ENCODE results near the gene ZNF506.
"Not testable (repeated sequence)": the region's sequence is repeated elsewhere in the genome, so short reads cannot be mapped to it uniquely, and the experiment has no call there.

The ZNF506 gene

GRCh38 chr19:19823916-19824315, 2.4 kb upstream of the ZNF506 start:
- H3K14ac ChIP-seq (ENCODE audit: low read length): no peak overlapping the region
- H4K8ac ChIP-seq (ENCODE audit: low read depth, low read length): no peak overlapping the region
- H4K91ac ChIP-seq (ENCODE audit: low read depth, low read length, poor library complexity): no peak overlapping the region
- peaks cover 0 to 11% of the 10 kb centered on the region in 2 donors for H3K36me3 ChIP-seq (replicated peaks in 1 of 2; ENCODE audit: control insufficient read depth in 2 of 2, insufficient read depth in 2 of 2, low read length in 2 of 2)
- DNase-seq (ENCODE audit: low spot score): no peak
- H3K4me1 ChIP-seq (ENCODE audit: control insufficient read depth in 2 of 2, insufficient read depth in 1 of 2, low read depth in 1 of 2, low read length in 2 of 2): peaks cover 0 to 2% of the 10 kb centered on the region in 2 donors
- H3K23ac ChIP-seq (ENCODE audit: low read depth, low read length, poor library complexity): no peak overlapping the region
- no peak overlapping the region for H3K4ac ChIP-seq (ENCODE audit: low read length)
- no peak overlapping the region for H3K18ac ChIP-seq (ENCODE audit: low read length)
- H3K79me1 ChIP-seq (ENCODE audit: low read depth, low read length): peaks cover 2% of the 10 kb centered on the region
- no peaks in the 10 kb centered on the region for H3K27me3 ChIP-seq (ENCODE audit: control insufficient read depth in 3 of 3, insufficient read depth in 3 of 3, low read depth in 1 of 3, low read length in 3 of 3)
- no peak overlapping the region for H3K4me3 ChIP-seq (ENCODE audit: low read length in 2 of 2)
- H2AFZ ChIP-seq (ENCODE audit: low read length): no peak overlapping the region
- no peak overlapping the region for H2BK120ac ChIP-seq (ENCODE audit: low read depth, low read length)
- no peak overlapping the region for H2BK12ac ChIP-seq (ENCODE audit: low read length)
- peaks cover 1 to 38% of the 10 kb centered on the region in 2 donors for H3K9me3 ChIP-seq (replicated peaks in 1 of 2; ENCODE audit: control insufficient read depth in 2 of 2, insufficient read depth in 1 of 2, low read depth in 1 of 2, low read length in 2 of 2)
- H3K4me2 ChIP-seq (ENCODE audit: insufficient read depth, low read length, poor library complexity, severe bottlenecking): no peak overlapping the region
- no peak overlapping the region for H2BK5ac ChIP-seq (ENCODE audit: low read length)
- no CpG with 5 or more reads among the region's 2 CpGs for WGBS, 2 donors (ENCODE audit: extremely low coverage in 2 of 2, insufficient read length in 2 of 2, insufficient replicate concordance in 1 of 2)
- no peak overlapping the region for H2AK5ac ChIP-seq (ENCODE audit: low read depth, low read length)
- H2BK15ac ChIP-seq (ENCODE audit: low read length): no peak overlapping the region
- H3K9ac ChIP-seq (ENCODE audit: low read depth, low read length, poor library complexity): no peak overlapping the region
- H3K27ac ChIP-seq (replicated peaks; ENCODE audit: low read length): no peak overlapping the region

GRCh38 chr19:19821976-19822375, 426 bp upstream of the ZNF506 start:
- not testable (repeated sequence) for DNase-seq (ENCODE audit: low spot score); H3K79me1 ChIP-seq (ENCODE audit: low read depth, low read length); H2BK5ac ChIP-seq (ENCODE audit: low read length); H3K27ac ChIP-seq (replicated peaks; ENCODE audit: low read length); H3K4ac ChIP-seq (ENCODE audit: low read length); H3K4me1 ChIP-seq (ENCODE audit: control insufficient read depth in 2 of 2, insufficient read depth in 1 of 2, low read depth in 1 of 2, low read length in 2 of 2); H2BK120ac ChIP-seq (ENCODE audit: low read depth, low read length); H4K8ac ChIP-seq (ENCODE audit: low read depth, low read length); H3K27me3 ChIP-seq (ENCODE audit: control insufficient read depth in 3 of 3, insufficient read depth in 3 of 3, low read depth in 1 of 3, low read length in 3 of 3); H2BK15ac ChIP-seq (ENCODE audit: low read length); H2AK5ac ChIP-seq (ENCODE audit: low read depth, low read length); H3K9ac ChIP-seq (ENCODE audit: low read depth, low read length, poor library complexity); H3K14ac ChIP-seq (ENCODE audit: low read length); H3K23ac ChIP-seq (ENCODE audit: low read depth, low read length, poor library complexity); H2BK12ac ChIP-seq (ENCODE audit: low read length); H3K18ac ChIP-seq (ENCODE audit: low read length); H4K91ac ChIP-seq (ENCODE audit: low read depth, low read length, poor library complexity)
- H3K4me2 ChIP-seq (ENCODE audit: insufficient read depth, low read length, poor library complexity, severe bottlenecking): peak overlapping the region; percentile 37
- peak overlapping the region; percentile 70 to 89 for H3K4me3 ChIP-seq (ENCODE audit: low read length in 2 of 2)
- WGBS, 2 donors (ENCODE audit: extremely low coverage in 2 of 2, insufficient read length in 2 of 2, insufficient replicate concordance in 1 of 2): no CpG with 5 or more reads among the region's 11 CpGs
- H3K9me3 ChIP-seq (replicated peaks in 1 of 2; ENCODE audit: control insufficient read depth in 2 of 2, insufficient read depth in 1 of 2, low read depth in 1 of 2, low read length in 2 of 2): peaks cover 0 to 48% of the 10 kb centered on the region in 2 donors
- peak overlapping the region; percentile 76 for H2AFZ ChIP-seq (ENCODE audit: low read length)
- peaks cover 0 to 21% of the 10 kb centered on the region in 2 donors for H3K36me3 ChIP-seq (replicated peaks in 1 of 2; ENCODE audit: control insufficient read depth in 2 of 2, insufficient read depth in 2 of 2, low read length in 2 of 2)

GRCh38 chr19:19820774-19821320, 703 bp downstream of the ZNF506 start:
- H3K36me3 ChIP-seq (replicated peaks in 1 of 2; ENCODE audit: control insufficient read depth in 2 of 2, insufficient read depth in 2 of 2, low read length in 2 of 2): peaks cover 0 to 21% of the 10 kb centered on the region in 2 donors
- H3K18ac ChIP-seq (ENCODE audit: low read length): peak overlapping the region; percentile 49
- H3K27me3 ChIP-seq (ENCODE audit: control insufficient read depth in 3 of 3, insufficient read depth in 3 of 3, low read depth in 1 of 3, low read length in 3 of 3): no peaks in the 10 kb centered on the region
- peak overlapping the region; percentile 94 for H3K27ac ChIP-seq (replicated peaks; ENCODE audit: low read length)
- H2AK5ac ChIP-seq (ENCODE audit: low read depth, low read length): peak overlapping the region; percentile 5
- no CpG with 5 or more reads among the region's 17 CpGs for WGBS, 2 donors (ENCODE audit: extremely low coverage in 2 of 2, insufficient read length in 2 of 2, insufficient replicate concordance in 1 of 2)
- H2BK120ac ChIP-seq (ENCODE audit: low read depth, low read length): peak overlapping the region; percentile 78
- no peak for DNase-seq (ENCODE audit: low spot score)
- H2AFZ ChIP-seq (ENCODE audit: low read length): peak overlapping the region; percentile 96
- no peak overlapping the region for H3K4ac ChIP-seq (ENCODE audit: low read length)
- no peak overlapping the region for H2BK12ac ChIP-seq (ENCODE audit: low read length)
- peak overlapping the region; percentile 76 for H3K4me2 ChIP-seq (ENCODE audit: insufficient read depth, low read length, poor library complexity, severe bottlenecking)
- peaks cover 0 to 56% of the 10 kb centered on the region in 2 donors for H3K9me3 ChIP-seq (replicated peaks in 1 of 2; ENCODE audit: control insufficient read depth in 2 of 2, insufficient read depth in 1 of 2, low read depth in 1 of 2, low read length in 2 of 2)
- peak overlapping the region; percentile 70 for H2BK5ac ChIP-seq (ENCODE audit: low read length)
- peak overlapping the region; percentile 65 for H4K8ac ChIP-seq (ENCODE audit: low read depth, low read length)
- peak overlapping the region; percentile 89 to 97 for H3K4me3 ChIP-seq (ENCODE audit: low read length in 2 of 2)
- no peak overlapping the region for H3K23ac ChIP-seq (ENCODE audit: low read depth, low read length, poor library complexity)
- H2BK15ac ChIP-seq (ENCODE audit: low read length): no peak overlapping the region
- no peak overlapping the region for H4K91ac ChIP-seq (ENCODE audit: low read depth, low read length, poor library complexity)
- H3K4me1 ChIP-seq (ENCODE audit: control insufficient read depth in 2 of 2, insufficient read depth in 1 of 2, low read depth in 1 of 2, low read length in 2 of 2): peaks cover 0 to 2% of the 10 kb centered on the region in 2 donors
- H3K79me1 ChIP-seq (ENCODE audit: low read depth, low read length): peaks cover 4% of the 10 kb centered on the region
- H3K9ac ChIP-seq (ENCODE audit: low read depth, low read length, poor library complexity): peak overlapping the region; percentile 97
- peak overlapping the region; percentile 90 for H3K14ac ChIP-seq (ENCODE audit: low read length)

GRCh38 chr19:19817357-19817756, 4.2 kb downstream of the ZNF506 start:
- Histone ChIP-seq H2AK5ac (ENCODE audit: low read depth, low read length) (no peak overlapping the region), H2BK12ac (ENCODE audit: low read length) (no peak overlapping the region), H3K23ac (ENCODE audit: low read depth, low read length, poor library complexity) (no peak overlapping the region), H3K18ac (ENCODE audit: low read length) (no peak overlapping the region), H2BK120ac (ENCODE audit: low read depth, low read length) (no peak overlapping the region), H3K4me2 (ENCODE audit: insufficient read depth, low read length, poor library complexity, severe bottlenecking) (no peak overlapping the region), H3K27me3 (ENCODE audit: control insufficient read depth in 3 of 3, insufficient read depth in 3 of 3, low read depth in 1 of 3, low read length in 3 of 3) (no peaks in the 10 kb centered on the region), H3K4me3 (ENCODE audit: low read length in 2 of 2) (no peak overlapping the region), H3K27ac (replicated peaks; ENCODE audit: low read length) (no peak overlapping the region), H4K8ac (ENCODE audit: low read depth, low read length) (no peak overlapping the region), H3K9ac (ENCODE audit: low read depth, low read length, poor library complexity) (no peak overlapping the region), H4K91ac (ENCODE audit: low read depth, low read length, poor library complexity) (no peak overlapping the region), H3K14ac (ENCODE audit: low read length) (no peak overlapping the region), H2AFZ (ENCODE audit: low read length) (no peak overlapping the region), H3K36me3 (replicated peaks in 1 of 2; ENCODE audit: control insufficient read depth in 2 of 2, insufficient read depth in 2 of 2, low read length in 2 of 2) (peaks cover 2 to 37% of the 10 kb centered on the region in 2 donors), H3K9me3 (replicated peaks in 1 of 2; ENCODE audit: control insufficient read depth in 2 of 2, insufficient read depth in 1 of 2, low read depth in 1 of 2, low read length in 2 of 2) (peaks cover 0 to 71% of the 10 kb centered on the region in 2 donors), H3K4ac (ENCODE audit: low read length) (no peak overlapping the region), H3K79me1 (ENCODE audit: low read depth, low read length) (peaks cover 4% of the 10 kb centered on the region), H2BK5ac (ENCODE audit: low read length) (no peak overlapping the region), H3K4me1 (ENCODE audit: control insufficient read depth in 2 of 2, insufficient read depth in 1 of 2, low read depth in 1 of 2, low read length in 2 of 2) (peaks cover 0 to 2% of the 10 kb centered on the region in 2 donors), H2BK15ac (ENCODE audit: low read length) (no peak overlapping the region)
- no peak for DNase-seq (ENCODE audit: low spot score)
- no CpG with 5 or more reads among the region's 3 CpGs for WGBS, 2 donors (ENCODE audit: extremely low coverage in 2 of 2, insufficient read length in 2 of 2, insufficient replicate concordance in 1 of 2)
